ENCODE data around the gene ZDHHC1.

The ZDHHC1 gene

GRCh38 chr16:67413978-67414911 is 2.0 kb downstream of the ZDHHC1 start:
- ATAC-seq, result no peak
- TF ChIP-seq ZNF8 (CRISPR knock-in tag; IDR thresholded peaks at IDR 0.05) (no peak), POU6F1 (CRISPR knock-in tag; IDR thresholded peaks at IDR 0.05; ENCODE audit: borderline replicate concordance, low read depth) (no peak), ZFP3 (CRISPR knock-in tag; IDR thresholded peaks at IDR 0.05) (no peak), SNAI2 (CRISPR knock-in tag; IDR thresholded peaks at IDR 0.05) (no peak), GLIS3 (CRISPR knock-in tag; IDR thresholded peaks at IDR 0.05) (no peak), ESRRG (CRISPR knock-in tag; IDR thresholded peaks at IDR 0.05) (no peak), ZFP30 (CRISPR knock-in tag; IDR thresholded peaks at IDR 0.05) (no peak), PATZ1 (CRISPR knock-in tag; IDR thresholded peaks at IDR 0.05; ENCODE audit: borderline replicate concordance) (no peak), ARNTL (CRISPR knock-in tag; IDR thresholded peaks at IDR 0.05; ENCODE audit: borderline replicate concordance, low read depth) (no peak), TCF4 (CRISPR knock-in tag; IDR thresholded peaks at IDR 0.05; ENCODE audit: borderline replicate concordance) (no peak), ZNF70 (CRISPR knock-in tag; IDR thresholded peaks at IDR 0.05) (no peak), ZC3H10 (CRISPR knock-in tag; IDR thresholded peaks at IDR 0.05) (no peak), TSHZ2 (CRISPR knock-in tag; IDR thresholded peaks at IDR 0.05) (no peak), BACH2 (CRISPR knock-in tag; IDR thresholded peaks at IDR 0.05; ENCODE audit: borderline replicate concordance) (no peak), OSR1 (CRISPR knock-in tag; IDR thresholded peaks at IDR 0.05) (no peak), RARB (CRISPR knock-in tag; IDR thresholded peaks at IDR 0.05) (no peak)

- ATAC-seq, result no peak
Observed at GRCh38 chr16:67412294-67412693, 4.0 kb downstream of the ZDHHC1 start.

GRCh38 chr16:67411339-67411738 is 4.9 kb downstream of the ZDHHC1 start:
- ATAC-seq, result no peak
- TF ChIP-seq OSR1 (CRISPR knock-in tag; IDR thresholded peaks at IDR 0.05) (no peak), POU6F1 (CRISPR knock-in tag; IDR thresholded peaks at IDR 0.05; ENCODE audit: borderline replicate concordance, low read depth) (no peak), ZNF565 (CRISPR knock-in tag; conservative IDR thresholded peaks at IDR 0.05; ENCODE audit: low read depth) (no peak), TCF4 (CRISPR knock-in tag; IDR thresholded peaks at IDR 0.05; ENCODE audit: borderline replicate concordance) (no peak), ISL1 (CRISPR knock-in tag; IDR thresholded peaks at IDR 0.05) (no peak), ZFP30 (CRISPR knock-in tag; IDR thresholded peaks at IDR 0.05) (no peak), CSDC2 (CRISPR knock-in tag; IDR thresholded peaks at IDR 0.05) (no peak), BACH2 (CRISPR knock-in tag; IDR thresholded peaks at IDR 0.05; ENCODE audit: borderline replicate concordance) (no peak), TOX (CRISPR knock-in tag; IDR thresholded peaks at IDR 0.05; ENCODE audit: borderline replicate concordance) (no peak), ZNF8 (CRISPR knock-in tag; IDR thresholded peaks at IDR 0.05) (no peak)

More at GRCh38 chr16:67412294-67412693, 4.0 kb downstream of the ZDHHC1 start:
- TF ChIP-seq PATZ1 (CRISPR knock-in tag; IDR thresholded peaks at IDR 0.05; ENCODE audit: borderline replicate concordance) (no peak), CSDC2 (CRISPR knock-in tag; IDR thresholded peaks at IDR 0.05) (no peak), ESRRG (CRISPR knock-in tag; IDR thresholded peaks at IDR 0.05) (no peak), TCF4 (CRISPR knock-in tag; IDR thresholded peaks at IDR 0.05; ENCODE audit: borderline replicate concordance) (no peak)

Measured in SK-N-SH treated with all-trans-retinoic acid at 6 μM for 48 hours (cell line).